Right lobe of liver (tissue), 6 donors: ENCODE data around the gene HOOK2. TPM values are rescaled to one million over a fixed set of nuclear protein-coding genes. Genes with fewer than 3 reads are reported as not detected.

ENCODE experiments used
- ATAC-seq, 4 donors: fragments of 200-7000 bp; cut with Tn5 transposase; one replicate each; pipeline ENCODE4 v1.9.1; 2020; ENCODE audit warnings: mild to moderate bottlenecking in 4 of 4, moderate library complexity in 4 of 4
- DNase-seq, 3 donors: peaks; one replicate each; pipeline ENCODE4 v3.0.0-alpha.2; 2020
- H3K27ac ChIP-seq, 3 donors: fragments of 200-600 bp; one replicate each; pipeline ENCODE4 v1.8.0; 2022
- H3K27me3 ChIP-seq, 2 donors: fragments of 200-600 bp; one replicate each; pipeline ENCODE4 v1.8.0; 2022
- H3K36me3 ChIP-seq, 4 donors: fragments of 200-600 bp; sonication (generic) in 1 of 4; one replicate each; pipeline versions ENCODE4 v1.5.1 to v1.8.0; 2017 to 2022; ENCODE audit warnings: control low read depth in 1 of 4
- H3K4me1 ChIP-seq, 4 donors: fragments of 200-600 bp; sonication (generic) in 1 of 4; one replicate each; pipeline versions ENCODE4 v1.5.1 to v1.8.0; 2017 to 2022; ENCODE audit warnings: control low read depth in 1 of 4
- H3K4me3 ChIP-seq, 3 donors: fragments of 200-600 bp; one replicate each; pipeline ENCODE4 v1.8.0; 2022
- H3K9me3 ChIP-seq, 4 donors: fragments of 200-600 bp; sonication (generic) in 1 of 4; one replicate each; pipeline versions ENCODE4 v1.5.1 to v1.8.0; 2017 to 2022; ENCODE audit warnings: control low read depth in 1 of 4
- POLR2A ChIP-seq: fragments of 450-650 bp; IDR thresholded peaks from one replicate; pipeline ENCODE4 v1.6.1; 2017; ENCODE audit warnings: antibody characterized with exemption, mild to moderate bottlenecking
- WGBS: methylation state at CpG from one replicate; pipeline ENCODE4 v1.1.6; 2018; ENCODE audit warnings: low coverage, low lambda C conversion rate; ENCODE audit not compliant: insufficient coverage; ENCODE audit errors: missing lambda C conversion rate; 5-methylcytosine and 5-hydroxymethylcytosine counted together
- intact Hi-C, 2 donors: fragments of 100-400 bp; cut with DNase I; formaldehyde crosslinking; loops; one replicate each; pipeline versions ENCODE4 v1.11.2 to v1.14.1; 2022
- total RNA-seq, 6 experiments: library from RNA; depleted of rRNA in 2 of 6; stranded (reverse); fragments of >200 nt in 2 of 6; fragmentation: NEBNext Ultra II Directional in 3 of 6; extraction: Animal tissue kit (Norgen Biotek cat#: 25700) in 3 of 6; gene quantifications; one replicate each; pipeline versions ENCODE4 v1.1.0 to v1.2.4, GENCODE V29; 2016 to 2023
- TF ChIP-seq, protein P1 (sequence below), 4 donors: fragments of 200-600 bp in 3 of 4; fragments of 450-650 bp in 1 of 4; IDR thresholded peaks; one replicate each; pipeline versions ENCODE4 v1.5.1 to v1.8.0; 2016 to 2022; ENCODE audit warnings: antibody characterized with exemption in 4 of 4, mild to moderate bottlenecking in 2 of 4
- donor health status: DM: no; HTN: yes; CAD: no.
- donor health status: DM: no; HTN: no; CAD: no.
- donor health status: DM: no; HTN: no; CAD: no.
- donor health status: DM: no; HTN: yes; CAD: no.
- donor health status: DM: no; HTN: yes; CAD: no.

Gene HOOK2
- total RNA-seq, 6 experiments from 2014 or later, result 16.6 to 34.5 (median 17.6) TPM

DNA sequence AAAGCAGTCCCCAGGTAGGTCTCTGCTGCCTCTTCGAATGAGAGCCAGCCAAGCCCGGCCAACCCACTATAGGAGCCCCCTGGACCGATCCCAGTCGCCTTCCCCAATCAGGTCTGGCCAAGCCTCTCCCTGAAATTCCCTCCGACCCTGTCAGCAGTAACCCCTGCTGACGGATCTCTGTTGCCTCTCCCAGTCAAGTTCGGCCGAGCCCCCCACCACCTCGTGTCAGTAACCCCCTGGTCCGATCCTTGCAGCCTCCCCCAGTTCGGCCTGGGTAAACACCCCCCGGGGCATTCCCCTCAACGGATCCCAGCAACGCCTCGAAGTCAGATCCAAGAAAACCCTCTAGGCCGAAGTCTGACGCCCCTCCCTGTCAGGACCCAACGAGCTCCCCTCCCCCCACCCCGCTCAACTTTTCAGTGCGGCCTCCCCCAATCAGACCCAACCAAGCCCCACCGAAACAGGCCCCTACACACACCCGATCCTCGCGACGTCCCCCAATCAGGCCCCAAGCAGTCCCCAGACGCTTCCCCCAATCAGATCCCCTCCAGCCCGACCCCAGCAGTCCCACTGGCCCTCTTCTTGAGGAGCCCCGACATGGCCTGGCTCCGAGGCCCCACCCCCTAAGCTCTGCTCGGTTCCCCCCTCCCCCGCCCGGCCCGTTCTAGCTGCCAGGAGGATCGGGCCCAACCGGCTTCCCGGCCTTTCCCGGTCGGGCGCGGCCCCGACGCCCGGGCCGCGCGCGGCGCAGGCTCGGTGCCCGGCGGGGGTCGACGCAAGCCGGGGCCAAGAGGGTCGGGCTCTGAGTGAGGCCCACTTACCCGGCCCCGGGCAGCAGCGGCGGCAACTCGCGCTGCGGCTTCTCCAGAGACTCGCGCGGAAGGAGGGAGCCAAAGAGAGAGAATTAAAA, 53.4 kb downstream of the HOOK2 start:
- DNase-seq, result peak; percentile 65 to 69 (median 66)
- TF ChIP-seq, protein P1, sequence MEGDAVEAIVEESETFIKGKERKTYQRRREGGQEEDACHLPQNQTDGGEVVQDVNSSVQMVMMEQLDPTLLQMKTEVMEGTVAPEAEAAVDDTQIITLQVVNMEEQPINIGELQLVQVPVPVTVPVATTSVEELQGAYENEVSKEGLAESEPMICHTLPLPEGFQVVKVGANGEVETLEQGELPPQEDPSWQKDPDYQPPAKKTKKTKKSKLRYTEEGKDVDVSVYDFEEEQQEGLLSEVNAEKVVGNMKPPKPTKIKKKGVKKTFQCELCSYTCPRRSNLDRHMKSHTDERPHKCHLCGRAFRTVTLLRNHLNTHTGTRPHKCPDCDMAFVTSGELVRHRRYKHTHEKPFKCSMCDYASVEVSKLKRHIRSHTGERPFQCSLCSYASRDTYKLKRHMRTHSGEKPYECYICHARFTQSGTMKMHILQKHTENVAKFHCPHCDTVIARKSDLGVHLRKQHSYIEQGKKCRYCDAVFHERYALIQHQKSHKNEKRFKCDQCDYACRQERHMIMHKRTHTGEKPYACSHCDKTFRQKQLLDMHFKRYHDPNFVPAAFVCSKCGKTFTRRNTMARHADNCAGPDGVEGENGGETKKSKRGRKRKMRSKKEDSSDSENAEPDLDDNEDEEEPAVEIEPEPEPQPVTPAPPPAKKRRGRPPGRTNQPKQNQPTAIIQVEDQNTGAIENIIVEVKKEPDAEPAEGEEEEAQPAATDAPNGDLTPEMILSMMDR (IDR thresholded peaks at IDR 0.05), result no peak
- TF ChIP-seq POLR2A, result no peak
- Histone ChIP-seq H3K27me3 (no peaks in the 10 kb centered on the region), H3K4me1 (peaks cover 0 to 16% (median 3%) of the 10 kb centered on the region in 4 donors), H3K9me3 (no peaks in the 10 kb centered on the region), H3K27ac (peak overlapping the region; percentile 71 to 82 (median 81)), H3K36me3 (peaks cover 0 to 9% (median 5%) of the 10 kb centered on the region in 4 donors), H3K4me3 (peak overlapping the region; percentile 56 to 75 (median 60))
- WGBS, result 0% methylated on average over 17 of the region's 65 CpGs
- peak; percentile 45 to 61 (median 52) for ATAC-seq
- intact Hi-C loops, result loop anchor here in 1 of 2 donors (10.0 kb wide), 1 partner anchor 53 kb away; the partner anchor contains the start of gene HOOK2

DNA sequence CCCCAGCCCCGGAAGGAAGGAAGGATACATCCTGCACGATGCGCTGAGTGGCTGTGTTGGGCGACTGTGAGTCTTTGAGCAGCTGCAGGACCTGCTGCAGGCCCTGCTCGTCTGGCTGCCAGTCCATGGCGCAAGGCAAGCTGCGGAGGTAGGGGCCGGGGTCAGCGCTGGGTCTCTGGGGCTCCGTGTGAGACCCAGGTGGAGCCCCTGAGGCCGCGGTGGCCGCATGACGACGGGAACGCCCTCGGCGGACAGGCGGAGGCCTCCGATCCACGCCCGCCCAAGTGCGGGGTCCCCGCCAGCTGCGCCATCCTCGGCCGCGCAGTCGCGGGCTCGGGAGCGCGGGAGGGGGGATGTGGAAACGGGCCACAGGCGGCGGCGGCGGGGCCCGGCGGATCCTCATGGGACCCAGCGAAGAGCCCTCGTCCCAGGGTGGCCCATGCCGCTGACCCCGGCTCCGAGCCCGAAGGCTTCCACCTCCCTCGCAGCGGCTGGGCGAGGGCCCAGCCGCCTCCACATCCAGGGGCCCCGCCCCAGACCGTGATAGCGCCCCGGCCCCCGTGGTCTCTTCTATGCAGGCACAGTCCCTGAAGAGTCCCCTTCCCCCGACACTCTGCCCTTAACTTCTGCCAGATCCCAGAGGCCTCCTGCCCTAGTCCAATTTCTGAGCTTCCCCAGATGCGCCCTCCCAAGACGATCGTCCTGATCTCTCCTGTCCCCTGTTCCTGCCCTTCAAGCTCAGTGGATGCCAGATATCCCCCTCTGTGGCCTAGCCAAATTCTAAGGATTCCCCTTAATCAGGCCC, 54.3 kb downstream of the HOOK2 start:
- intact Hi-C loops, result loop anchor here in 1 of 2 donors (10.0 kb wide), 1 partner anchor 54 kb away; the partner anchor contains the start of gene HOOK2
- H3K4me1 ChIP-seq, result peaks cover 0 to 17% (median 4%) of the 10 kb centered on the region in 4 donors
- peak in 1 of 3 donors; percentile 38 for DNase-seq
- H3K4me3 ChIP-seq, result peak overlapping the region; percentile 56 to 75 (median 60)
- no peaks in the 10 kb centered on the region for H3K27me3 ChIP-seq
- TF ChIP-seq, protein P1 (IDR thresholded peaks at IDR 0.05), result no peak
- no peak for TF ChIP-seq POLR2A
- H3K36me3 ChIP-seq, result peaks cover 0 to 9% (median 5%) of the 10 kb centered on the region in 4 donors
- peak in 3 of 4 donors; percentile 3 to 15 (median 12) for ATAC-seq
- WGBS, result 0% methylated on average over 6 of the region's 59 CpGs
- peak overlapping the region; percentile 21 to 81 (median 71) for H3K27ac ChIP-seq
- H3K9me3 ChIP-seq, result no peaks in the 10 kb centered on the region

DNA sequence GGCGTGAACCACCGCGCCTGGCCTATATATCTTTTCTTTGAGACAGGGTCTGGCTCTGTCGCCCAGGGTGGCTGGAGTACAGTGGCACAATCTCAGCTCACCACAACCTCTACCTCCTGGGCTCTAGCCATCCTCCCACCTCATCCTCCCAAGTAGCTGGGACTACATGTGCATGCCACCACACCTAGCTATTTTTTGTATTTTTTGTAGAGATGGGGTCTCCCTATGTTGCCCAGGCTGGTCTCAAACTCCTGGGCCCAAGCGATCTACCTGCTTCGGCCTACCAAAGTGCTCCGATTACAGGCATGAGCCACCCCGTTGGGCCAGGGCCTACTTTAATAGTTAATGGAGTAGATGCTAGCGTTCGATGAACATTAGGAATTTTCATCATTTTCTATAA, 55.1 kb downstream of the HOOK2 start:
- intact Hi-C loops, result loop anchor here in 1 of 2 donors (10.0 kb wide), 1 partner anchor 55 kb away; the partner anchor contains the start of gene HOOK2
- TF ChIP-seq, protein P1 (IDR thresholded peaks at IDR 0.05), result no peak
- TF ChIP-seq POLR2A, result no peak
- DNase-seq, result no peak

DNA sequence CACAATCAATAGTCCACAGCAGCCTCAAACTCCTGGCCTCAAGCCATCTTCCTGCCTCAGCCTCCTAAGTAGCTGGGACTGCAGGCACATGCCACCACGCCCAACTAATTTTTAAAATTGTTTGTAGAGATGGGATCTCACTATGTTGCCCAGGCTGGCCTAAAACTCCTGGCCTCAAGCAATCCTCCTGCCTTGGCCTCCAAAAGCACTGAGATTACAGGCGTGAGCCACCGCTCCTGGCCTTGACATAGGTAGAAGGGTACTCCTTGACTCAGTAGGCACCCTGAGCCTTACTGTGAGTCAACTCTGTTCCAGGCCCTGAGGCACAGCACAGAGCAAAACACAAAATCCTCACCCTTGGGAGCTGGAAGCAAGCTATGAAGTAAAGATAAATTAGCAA, 59.4 kb downstream of the HOOK2 start:
- TF ChIP-seq POLR2A, result no peak
- TF ChIP-seq, protein P1 (IDR thresholded peaks at IDR 0.05), result no peak
- H3K9me3 ChIP-seq, result no peaks in the 10 kb centered on the region
- H3K27ac ChIP-seq, result no peak overlapping the region
- H3K4me3 ChIP-seq, result no peak overlapping the region
- peaks cover 16 to 46% (median 33%) of the 10 kb centered on the region in 4 donors for H3K36me3 ChIP-seq
- no peaks in the 10 kb centered on the region for H3K27me3 ChIP-seq
- peak in 1 of 4 donors; percentile 40 for ATAC-seq
- WGBS, result 77% methylated on average over 2 of the region's 3 CpGs
- DNase-seq, result no peak
- intact Hi-C loops, result no loop called here
- H3K4me1 ChIP-seq, result peaks cover 0 to 7% (median under 1%) of the 10 kb centered on the region in 4 donors

More for the DNA sequence above, 55.1 kb downstream of the HOOK2 start:
- Histone ChIP-seq H3K4me3 (no peak overlapping the region), H3K9me3 (no peaks in the 10 kb centered on the region), H3K27me3 (no peaks in the 10 kb centered on the region), H3K36me3 (peaks cover 3 to 14% (median 7%) of the 10 kb centered on the region in 4 donors), H3K27ac (no peak overlapping the region), H3K4me1 (peaks cover 0 to 19% (median 4%) of the 10 kb centered on the region in 4 donors)
- 84% methylated on average over 6 of the region's 10 CpGs for WGBS
- no peak for ATAC-seq
